ENCODE results near the gene CAD. TPM values are rescaled to one million over a fixed set of nuclear protein-coding genes. Genes with fewer than 3 reads are reported as not detected.

CAD gene
- total and polyA plus RNA-seq, 9 of the 15 experiments (the other 6 are each of a cell fraction or from before 2014, with no cell fraction given): 7.5 to 126 (median 33.7) TPM

DNA sequence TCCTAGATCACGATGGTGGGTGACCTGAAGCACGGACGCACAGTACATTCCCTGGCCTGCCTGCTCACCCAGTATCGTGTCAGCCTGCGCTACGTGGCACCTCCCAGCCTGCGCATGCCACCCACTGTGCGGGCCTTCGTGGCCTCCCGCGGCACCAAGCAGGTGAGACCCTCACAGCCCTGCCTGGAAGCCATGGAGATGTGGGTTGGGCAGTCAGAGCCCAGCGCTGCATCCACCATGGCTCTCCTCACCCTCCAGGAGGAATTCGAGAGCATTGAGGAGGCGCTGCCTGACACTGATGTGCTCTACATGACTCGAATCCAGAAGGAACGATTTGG, 25.4 kb downstream of the CAD start (continued):
- TF ChIP-seq, protein P1, sequence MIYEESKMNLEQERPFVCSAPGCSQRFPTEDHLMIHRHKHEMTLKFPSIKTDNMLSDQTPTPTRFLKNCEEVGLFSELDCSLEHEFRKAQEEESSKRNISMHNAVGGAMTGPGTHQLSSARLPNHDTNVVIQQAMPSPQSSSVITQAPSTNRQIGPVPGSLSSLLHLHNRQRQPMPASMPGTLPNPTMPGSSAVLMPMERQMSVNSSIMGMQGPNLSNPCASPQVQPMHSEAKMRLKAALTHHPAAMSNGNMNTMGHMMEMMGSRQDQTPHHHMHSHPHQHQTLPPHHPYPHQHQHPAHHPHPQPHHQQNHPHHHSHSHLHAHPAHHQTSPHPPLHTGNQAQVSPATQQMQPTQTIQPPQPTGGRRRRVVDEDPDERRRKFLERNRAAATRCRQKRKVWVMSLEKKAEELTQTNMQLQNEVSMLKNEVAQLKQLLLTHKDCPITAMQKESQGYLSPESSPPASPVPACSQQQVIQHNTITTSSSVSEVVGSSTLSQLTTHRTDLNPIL (CRISPR knock-in tag; IDR thresholded peaks at IDR 0.05): no peak
- no peak for TF ChIP-seq ZNF79 (CRISPR knock-in tag; IDR thresholded peaks at IDR 0.05; ENCODE audit: low read depth)
- TF ChIP-seq CBFA2T2 (conservative IDR thresholded peaks at IDR 0.05): no peak
- no peak for TF ChIP-seq ZNF830 (CRISPR knock-in tag; IDR thresholded peaks at IDR 0.05)
- no peak for TF ChIP-seq SIN3B (IDR thresholded peaks at IDR 0.05; ENCODE audit: low read depth)

DNA sequence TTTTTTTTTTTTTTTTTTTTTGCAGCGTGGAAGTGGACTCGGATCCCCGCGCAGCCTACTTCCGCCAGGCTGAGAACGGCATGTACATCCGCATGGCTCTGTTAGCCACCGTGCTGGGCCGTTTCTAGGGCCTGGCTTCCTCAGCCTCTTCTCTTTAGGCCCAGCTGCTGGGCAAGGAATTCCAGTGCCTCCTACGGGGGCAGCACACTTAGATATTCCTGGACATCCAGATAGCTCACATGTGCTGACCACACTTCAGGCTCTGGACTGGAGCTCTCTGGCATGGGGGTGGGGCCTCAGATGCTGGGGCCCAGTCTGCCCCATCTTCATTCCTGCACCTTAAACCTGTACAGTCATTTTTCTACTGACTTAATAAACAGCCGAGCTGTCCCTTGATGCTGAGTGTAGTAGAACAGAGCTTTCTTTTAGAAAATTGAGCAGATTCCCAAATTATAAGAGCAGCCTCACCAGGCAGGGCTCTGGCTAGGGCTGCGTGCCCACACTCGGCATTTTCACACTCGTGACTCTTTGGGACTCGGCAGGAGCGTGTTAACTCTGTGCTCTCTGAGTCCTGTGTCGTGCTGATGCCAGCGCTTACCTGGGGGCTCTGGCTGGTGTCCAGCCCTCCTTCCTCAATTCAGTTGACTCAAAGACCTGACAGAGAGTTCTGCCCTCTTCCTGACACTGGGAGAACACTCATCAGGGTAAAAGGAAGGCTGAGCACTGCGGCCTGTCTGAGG, 26.4 kb downstream of the CAD start:
- Histone ChIP-seq H3K9ac (ENCODE audit: insufficient read depth in 1 of 2, low read depth in 2 of 2, low read length in 2 of 2) (no peak overlapping the region), H3K4me2 (ENCODE audit: insufficient read depth, low read length) (no peak overlapping the region), H3K27me3 (ENCODE audit: control insufficient read depth in 2 of 2, insufficient read depth in 2 of 2, low read length in 2 of 2) (no peaks in the 10 kb centered on the region), H3K9me1 (ENCODE audit: control insufficient read depth, insufficient read depth, low read length) (no peaks in the 10 kb centered on the region), H3K27ac (ENCODE audit: extremely low read depth, low read depth, low read length) (no peak overlapping the region), H3K9me3 (replicated peaks; ENCODE audit: control insufficient read depth, insufficient read depth, low read depth, low read length) (no peaks in the 10 kb centered on the region), H3K4me1 (replicated peaks in 1 of 2; ENCODE audit: control insufficient read depth in 2 of 2, insufficient read depth in 2 of 2, low read length in 2 of 2) (peaks cover 0 to 6% of the 10 kb centered on the region in 2 experiments; a peak in 1 of 5 replicates), H3K36me3 (ENCODE audit: control insufficient read depth, insufficient read depth, low read length) (peaks cover 61% of the 10 kb centered on the region), H2AFZ (ENCODE audit: low read depth, low read length) (no peak overlapping the region), H3K4me3 (no peak overlapping the region), H3K79me2 (ENCODE audit: control insufficient read depth, insufficient read depth, low read length) (no peaks in the 10 kb centered on the region), H4K20me1 (replicated peaks; ENCODE audit: control insufficient read depth, insufficient read depth, low read length) (0 out of 2 replicates have a peak, but pooled peaks cover 4% of the 10 kb centered on the region)
- ChIA-PET CTCF (ENCODE audit: low intra/inter-chr PET ratio) (no interaction called here), POLR2A (interaction anchor here (0.6 to 1.1 kb wide), 4 partner anchors 12 to 501 kb away, joined by 3 to 4 read pairs (median 3); no protein-coding TSS in a partner anchor)
- intact Hi-C loops (cut with micrococcal nuclease) (no loop called here), in situ Hi-C loops (cut with MboI) (no loop called here)
- no peak for FAIRE-seq
- WGBS (ENCODE audit: insufficient coverage, low coverage, missing lambda C conversion rate): 90% methylated on average over 12 of the region's 19 CpGs
- BruUV-seq (replicated peaks): TSS peak; percentile 29
- no peak for DNase-seq (ENCODE audit: extremely low read depth in 1 of 4, low spot score in 3 of 4)
- TF ChIP-seq KDM2B (CRISPR knock-in tag; IDR thresholded peaks at IDR 0.05): no peak
- no peak for TF ChIP-seq ZNF780A (CRISPR knock-in tag; IDR thresholded peaks at IDR 0.05)
- no peak for TF ChIP-seq GATA2 (CRISPR knock-in tag; IDR thresholded peaks at IDR 0.05)
- TF ChIP-seq, protein P2, sequence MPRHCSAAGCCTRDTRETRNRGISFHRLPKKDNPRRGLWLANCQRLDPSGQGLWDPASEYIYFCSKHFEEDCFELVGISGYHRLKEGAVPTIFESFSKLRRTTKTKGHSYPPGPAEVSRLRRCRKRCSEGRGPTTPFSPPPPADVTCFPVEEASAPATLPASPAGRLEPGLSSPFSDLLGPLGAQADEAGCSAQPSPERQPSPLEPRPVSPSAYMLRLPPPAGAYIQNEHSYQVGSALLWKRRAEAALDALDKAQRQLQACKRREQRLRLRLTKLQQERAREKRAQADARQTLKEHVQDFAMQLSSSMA (CRISPR knock-in tag; IDR thresholded peaks at IDR 0.05): no peak
- TF ChIP-seq, protein P3, sequence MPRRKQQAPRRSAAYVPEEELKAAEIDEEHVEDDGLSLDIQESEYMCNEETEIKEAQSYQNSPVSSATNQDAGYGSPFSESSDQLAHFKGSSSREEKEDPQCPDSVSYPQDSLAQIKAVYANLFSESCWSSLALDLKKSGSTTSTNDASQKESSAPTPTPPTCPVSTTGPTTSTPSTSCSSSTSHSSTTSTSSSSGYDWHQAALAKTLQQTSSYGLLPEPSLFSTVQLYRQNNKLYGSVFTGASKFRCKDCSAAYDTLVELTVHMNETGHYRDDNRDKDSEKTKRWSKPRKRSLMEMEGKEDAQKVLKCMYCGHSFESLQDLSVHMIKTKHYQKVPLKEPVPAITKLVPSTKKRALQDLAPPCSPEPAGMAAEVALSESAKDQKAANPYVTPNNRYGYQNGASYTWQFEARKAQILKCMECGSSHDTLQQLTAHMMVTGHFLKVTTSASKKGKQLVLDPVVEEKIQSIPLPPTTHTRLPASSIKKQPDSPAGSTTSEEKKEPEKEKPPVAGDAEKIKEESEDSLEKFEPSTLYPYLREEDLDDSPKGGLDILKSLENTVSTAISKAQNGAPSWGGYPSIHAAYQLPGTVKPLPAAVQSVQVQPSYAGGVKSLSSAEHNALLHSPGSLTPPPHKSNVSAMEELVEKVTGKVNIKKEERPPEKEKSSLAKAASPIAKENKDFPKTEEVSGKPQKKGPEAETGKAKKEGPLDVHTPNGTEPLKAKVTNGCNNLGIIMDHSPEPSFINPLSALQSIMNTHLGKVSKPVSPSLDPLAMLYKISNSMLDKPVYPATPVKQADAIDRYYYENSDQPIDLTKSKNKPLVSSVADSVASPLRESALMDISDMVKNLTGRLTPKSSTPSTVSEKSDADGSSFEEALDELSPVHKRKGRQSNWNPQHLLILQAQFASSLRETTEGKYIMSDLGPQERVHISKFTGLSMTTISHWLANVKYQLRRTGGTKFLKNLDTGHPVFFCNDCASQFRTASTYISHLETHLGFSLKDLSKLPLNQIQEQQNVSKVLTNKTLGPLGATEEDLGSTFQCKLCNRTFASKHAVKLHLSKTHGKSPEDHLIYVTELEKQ (CRISPR knock-in tag; IDR thresholded peaks at IDR 0.05): no peak
- no peak for TF ChIP-seq KLF6 (CRISPR knock-in tag; IDR thresholded peaks at IDR 0.05; ENCODE audit: borderline replicate concordance)
- ATAC-seq: no peak
